ENCODE measurements around the gene CNTNAP2.

- TF ChIP-seq POLR2A (IDR thresholded peaks at IDR 0.05; ENCODE audit: low read length) (no peak), GATA1 (IDR thresholded peaks at IDR 0.05; ENCODE audit: low read depth, low read length) (no peak)
Measured at GRCh38 chr7:146411975-146412374, 295.4 kb downstream of the CNTNAP2 start.
